Measurements from ENCODE around the gene DBNL.
"Not testable (repeated sequence)": the region's sequence is repeated elsewhere in the genome, so short reads cannot be mapped to it uniquely, and the experiment has no call there.

The DBNL gene

GRCh38 chr7:44037951-44038350 lies 6.6 kb upstream of the DBNL start:
- H3K9me3 Mint-ChIP-seq (ENCODE audit: low read depth); H3K27me3 Mint-ChIP-seq; H3K4me3 Mint-ChIP-seq; H3K36me3 Mint-ChIP-seq; H3K27ac Mint-ChIP-seq: not testable (repeated sequence)
- peaks cover 12% of the 10 kb centered on the region for H3K4me1 Mint-ChIP-seq (ENCODE audit: low read depth)

DNA sequence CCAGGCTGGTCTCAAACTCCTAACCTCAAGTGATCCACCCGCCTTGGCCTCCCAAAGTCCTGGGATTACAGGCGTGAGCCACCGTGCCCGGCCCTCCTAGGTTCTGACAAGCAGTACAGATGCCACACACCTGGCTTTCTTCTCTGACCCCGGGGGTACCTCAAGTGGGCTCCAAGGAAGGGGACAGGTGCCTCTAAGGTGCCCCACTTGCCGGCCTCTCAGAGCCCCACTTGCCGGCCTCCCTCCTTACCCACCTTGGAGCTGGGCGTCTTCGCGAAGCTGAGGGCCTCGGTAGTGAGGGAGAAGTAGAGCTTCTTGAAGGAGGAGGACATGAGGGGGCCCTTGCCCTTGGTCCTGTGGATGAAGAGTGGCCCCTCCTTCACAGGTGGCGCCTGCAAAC lies 5.9 kb upstream of the DBNL start:
- H3K36me3 Mint-ChIP-seq; H3K27ac Mint-ChIP-seq; H3K4me3 Mint-ChIP-seq; H3K9me3 Mint-ChIP-seq (ENCODE audit: low read depth); H3K27me3 Mint-ChIP-seq: not testable (repeated sequence)
- peaks cover 12% of the 10 kb centered on the region for H3K4me1 Mint-ChIP-seq (ENCODE audit: low read depth)

- H3K36me3 Mint-ChIP-seq; H3K9me3 Mint-ChIP-seq (ENCODE audit: low read depth); H3K27me3 Mint-ChIP-seq: not testable (repeated sequence)
- Mint-ChIP-seq H3K4me1 (ENCODE audit: low read depth) (peaks cover 17% of the 10 kb centered on the region), H3K27ac (peak overlapping the region; percentile 19), H3K4me3 (peak overlapping the region; percentile 48)
These were observed 5.4 kb upstream of the DBNL start for GRCh38 chr7:44038961-44039558.

- not testable (repeated sequence) for H3K36me3 Mint-ChIP-seq; H3K27ac Mint-ChIP-seq; H3K9me3 Mint-ChIP-seq (ENCODE audit: low read depth); H3K27me3 Mint-ChIP-seq; H3K4me3 Mint-ChIP-seq
- H3K4me1 Mint-ChIP-seq (ENCODE audit: low read depth), result peaks cover 17% of the 10 kb centered on the region
These were observed 4.6 kb upstream of the DBNL start for GRCh38 chr7:44039800-44040492.

GRCh38 chr7:44040493-44040891 lies 4.0 kb upstream of the DBNL start:
- not testable (repeated sequence) for H3K36me3 Mint-ChIP-seq; H3K9me3 Mint-ChIP-seq (ENCODE audit: low read depth); H3K27me3 Mint-ChIP-seq
- Mint-ChIP-seq H3K4me1 (ENCODE audit: low read depth) (peaks cover 22% of the 10 kb centered on the region), H3K27ac (peak overlapping the region; percentile 75), H3K4me3 (peak overlapping the region; percentile 80)

GRCh38 chr7:44042221-44042620 lies 2.3 kb upstream of the DBNL start:
- H3K4me3 Mint-ChIP-seq, result peak overlapping the region; percentile 69
- peaks cover 9% of the 10 kb centered on the region for H3K36me3 Mint-ChIP-seq
- no peaks in the 10 kb centered on the region for H3K27me3 Mint-ChIP-seq
- no peak overlapping the region for H3K27ac Mint-ChIP-seq
- H3K4me1 Mint-ChIP-seq (ENCODE audit: low read depth), result peaks cover 39% of the 10 kb centered on the region
- no peaks in the 10 kb centered on the region for H3K9me3 Mint-ChIP-seq (ENCODE audit: low read depth)

DNA sequence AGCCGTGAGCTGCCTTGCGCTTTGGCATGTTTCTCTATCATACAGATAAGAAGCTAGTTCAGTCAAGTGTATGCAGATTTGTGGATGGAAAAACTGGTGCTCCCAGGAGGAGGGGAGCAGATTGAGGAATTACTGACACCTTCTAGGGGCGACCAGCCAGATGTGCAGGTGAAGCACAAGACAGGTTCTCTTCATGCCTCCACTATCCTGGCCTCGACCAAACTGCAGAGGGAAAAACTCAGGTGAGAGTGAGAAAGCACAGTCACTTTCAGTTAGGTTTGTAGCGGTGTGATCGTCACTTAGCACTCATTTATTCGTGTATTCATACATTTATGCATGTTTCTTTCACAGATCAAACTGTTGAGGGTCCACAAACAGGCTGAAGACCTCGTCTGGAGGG lies 600 bp upstream of the DBNL start:
- Mint-ChIP-seq H3K27ac (peak overlapping the region; percentile 94), H3K4me1 (ENCODE audit: low read depth) (peaks cover 49% of the 10 kb centered on the region), H3K4me3 (peak overlapping the region; percentile 95), H3K9me3 (ENCODE audit: low read depth) (no peaks in the 10 kb centered on the region), H3K36me3 (peaks cover 9% of the 10 kb centered on the region), H3K27me3 (no peaks in the 10 kb centered on the region)

- Mint-ChIP-seq H3K27me3 (no peaks in the 10 kb centered on the region), H3K4me1 (ENCODE audit: low read depth) (peaks cover 60% of the 10 kb centered on the region), H3K9me3 (ENCODE audit: low read depth) (no peaks in the 10 kb centered on the region), H3K27ac (peak overlapping the region; percentile 90), H3K36me3 (peaks cover 11% of the 10 kb centered on the region), H3K4me3 (peak overlapping the region; percentile 95)
These were observed 918 bp downstream of the DBNL start for GRCh38 chr7:44045226-44046014.

DNA sequence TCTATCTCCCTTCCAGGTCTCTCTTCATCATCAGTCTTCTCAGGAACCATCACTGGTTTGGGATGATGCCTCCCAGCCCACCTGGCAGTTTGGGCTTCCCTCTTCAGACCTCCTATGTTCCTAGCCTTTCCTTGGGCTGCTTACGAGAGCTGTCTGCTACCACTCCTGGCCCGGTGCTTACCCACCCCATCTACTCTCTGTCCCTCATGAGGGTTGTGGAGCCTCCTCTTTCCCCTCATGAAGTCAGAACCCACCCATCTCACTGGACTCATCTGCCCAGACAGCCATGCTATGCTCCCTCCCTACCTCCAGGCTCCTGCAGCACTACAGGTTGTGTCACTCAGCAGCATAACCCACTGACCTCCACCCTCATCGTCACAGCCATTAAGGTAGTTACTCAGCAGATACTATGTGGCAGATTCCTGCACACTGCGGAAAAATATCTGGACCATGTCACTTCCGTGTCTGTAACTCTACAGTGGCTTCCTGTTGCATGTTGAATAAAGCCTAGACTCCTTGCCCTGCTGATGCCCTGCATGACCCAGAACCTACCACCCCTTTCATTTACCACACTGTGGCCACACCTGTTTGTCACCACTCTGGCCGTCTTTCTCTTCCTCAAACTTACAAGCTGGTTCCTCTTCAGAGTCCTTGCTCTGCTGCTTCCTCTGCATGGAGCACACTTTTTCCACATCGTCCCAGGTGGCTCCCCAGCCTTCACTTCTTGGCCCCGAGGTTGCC lies 2.0 kb downstream of the DBNL start:
- Mint-ChIP-seq H3K27ac (peak overlapping the region; percentile 90), H3K9me3 (ENCODE audit: low read depth) (no peaks in the 10 kb centered on the region), H3K4me1 (ENCODE audit: low read depth) (peaks cover 65% of the 10 kb centered on the region), H3K27me3 (no peaks in the 10 kb centered on the region), H3K36me3 (peaks cover 11% of the 10 kb centered on the region), H3K4me3 (peak overlapping the region; percentile 95)

DNA sequence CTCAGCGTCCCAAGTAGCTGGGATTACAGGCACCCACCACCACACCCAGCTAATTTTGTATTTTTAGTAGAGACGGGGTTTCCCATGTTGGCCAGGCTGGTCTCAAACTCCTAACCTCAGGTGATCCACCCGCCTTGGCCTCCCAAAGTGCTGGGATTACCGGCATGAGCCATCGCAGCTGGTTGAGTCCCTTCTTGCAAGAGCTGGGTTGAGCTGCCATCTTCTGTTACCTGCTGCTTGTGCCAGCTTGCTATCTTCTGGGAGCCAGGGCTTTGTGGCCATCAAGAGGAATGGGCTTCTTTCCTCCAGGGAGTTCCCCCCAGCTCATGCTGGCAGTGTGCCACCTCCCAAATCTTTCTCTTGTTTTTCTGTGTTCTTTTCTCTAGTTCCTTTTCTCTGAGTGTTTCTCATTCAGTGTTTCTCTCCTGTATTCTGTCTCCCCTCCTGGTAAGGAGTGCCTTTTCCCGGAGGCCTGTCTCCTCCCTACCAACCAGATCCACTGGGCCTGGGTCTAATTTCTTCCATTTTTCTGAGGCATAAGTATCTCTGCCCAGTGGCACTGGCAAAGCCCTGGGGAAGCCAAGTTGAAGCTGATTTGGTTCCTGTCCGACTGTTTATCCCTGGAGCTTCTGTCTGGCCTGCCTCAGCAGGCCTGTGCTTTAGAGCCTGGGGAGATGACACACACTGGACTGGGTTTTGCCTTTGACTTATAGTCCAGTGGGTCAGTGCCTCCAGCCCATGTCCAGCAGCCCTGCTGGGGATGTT lies 3.7 kb downstream of the DBNL start:
- no peaks in the 10 kb centered on the region for H3K27me3 Mint-ChIP-seq

GRCh38 chr7:44050121-44050914 lies 5.8 kb downstream of the DBNL start:
- H3K27me3 Mint-ChIP-seq, result no peaks in the 10 kb centered on the region
- H3K36me3 Mint-ChIP-seq, result peaks cover 11% of the 10 kb centered on the region
- peak overlapping the region; percentile 40 for H3K4me3 Mint-ChIP-seq
- H3K9me3 Mint-ChIP-seq (ENCODE audit: low read depth), result no peaks in the 10 kb centered on the region
- peak overlapping the region; percentile 79 for H3K27ac Mint-ChIP-seq
- H3K4me1 Mint-ChIP-seq (ENCODE audit: low read depth), result peaks cover 73% of the 10 kb centered on the region

More for the DNA sequence above, 3.7 kb downstream of the DBNL start:
- H3K36me3 Mint-ChIP-seq, result peaks cover 11% of the 10 kb centered on the region
- H3K4me3 Mint-ChIP-seq, result peak overlapping the region; percentile 52
- H3K27ac Mint-ChIP-seq, result no peak overlapping the region
- no peaks in the 10 kb centered on the region for H3K9me3 Mint-ChIP-seq (ENCODE audit: low read depth)
- H3K4me1 Mint-ChIP-seq (ENCODE audit: low read depth), result peaks cover 76% of the 10 kb centered on the region

GRCh38 chr7:44050915-44051560 lies 6.5 kb downstream of the DBNL start:
- H3K27ac Mint-ChIP-seq, result peak overlapping the region; percentile 79
- no peaks in the 10 kb centered on the region for H3K27me3 Mint-ChIP-seq
- H3K9me3 Mint-ChIP-seq (ENCODE audit: low read depth), result no peaks in the 10 kb centered on the region
- H3K4me3 Mint-ChIP-seq, result peak overlapping the region; percentile 40
- peaks cover 11% of the 10 kb centered on the region for H3K36me3 Mint-ChIP-seq
- peaks cover 73% of the 10 kb centered on the region for H3K4me1 Mint-ChIP-seq (ENCODE audit: low read depth)

- peak overlapping the region; percentile 35 for H3K4me3 Mint-ChIP-seq
These were observed 7.2 kb downstream of the DBNL start for GRCh38 chr7:44051611-44052220.

More at GRCh38 chr7:44051611-44052220, 7.2 kb downstream of the DBNL start:
- Mint-ChIP-seq H3K27ac (peak overlapping the region; percentile 50), H3K4me1 (ENCODE audit: low read depth) (peaks cover 69% of the 10 kb centered on the region), H3K36me3 (peaks cover 6% of the 10 kb centered on the region), H3K27me3 (no peaks in the 10 kb centered on the region), H3K9me3 (ENCODE audit: low read depth) (no peaks in the 10 kb centered on the region)
